ENCODE results near the gene REXO5. TPM values are rescaled to one million over a fixed set of nuclear protein-coding genes. Genes with fewer than 3 reads are reported as not detected.

The REXO5 gene
- total RNA-seq, 4 donors from 2014 or later = 2.0 to 10.6 (median 6.2) TPM

- intact Hi-C loops (cut with DNase I; ENCODE audit: low total_unique reads) = no loop called here
- TF ChIP-seq POLR2A (IDR thresholded peaks at IDR 0.05) = no peak
- TF ChIP-seq, protein P1, sequence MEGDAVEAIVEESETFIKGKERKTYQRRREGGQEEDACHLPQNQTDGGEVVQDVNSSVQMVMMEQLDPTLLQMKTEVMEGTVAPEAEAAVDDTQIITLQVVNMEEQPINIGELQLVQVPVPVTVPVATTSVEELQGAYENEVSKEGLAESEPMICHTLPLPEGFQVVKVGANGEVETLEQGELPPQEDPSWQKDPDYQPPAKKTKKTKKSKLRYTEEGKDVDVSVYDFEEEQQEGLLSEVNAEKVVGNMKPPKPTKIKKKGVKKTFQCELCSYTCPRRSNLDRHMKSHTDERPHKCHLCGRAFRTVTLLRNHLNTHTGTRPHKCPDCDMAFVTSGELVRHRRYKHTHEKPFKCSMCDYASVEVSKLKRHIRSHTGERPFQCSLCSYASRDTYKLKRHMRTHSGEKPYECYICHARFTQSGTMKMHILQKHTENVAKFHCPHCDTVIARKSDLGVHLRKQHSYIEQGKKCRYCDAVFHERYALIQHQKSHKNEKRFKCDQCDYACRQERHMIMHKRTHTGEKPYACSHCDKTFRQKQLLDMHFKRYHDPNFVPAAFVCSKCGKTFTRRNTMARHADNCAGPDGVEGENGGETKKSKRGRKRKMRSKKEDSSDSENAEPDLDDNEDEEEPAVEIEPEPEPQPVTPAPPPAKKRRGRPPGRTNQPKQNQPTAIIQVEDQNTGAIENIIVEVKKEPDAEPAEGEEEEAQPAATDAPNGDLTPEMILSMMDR (IDR thresholded peaks at IDR 0.05) = no peak
- H3K4me3 ChIP-seq (ENCODE audit: low read depth, poor library complexity, severe bottlenecking) = no peak overlapping the region
- WGBS, 2 donors = 73 to 78% methylated on average over 4 of the region's 4 CpGs
- DNase-seq (ENCODE audit: low spot score in 2 of 2) = no peak
Observed at GRCh38 chr16:20814784-20815183, 8.5 kb downstream of the REXO5 start.

DNA sequence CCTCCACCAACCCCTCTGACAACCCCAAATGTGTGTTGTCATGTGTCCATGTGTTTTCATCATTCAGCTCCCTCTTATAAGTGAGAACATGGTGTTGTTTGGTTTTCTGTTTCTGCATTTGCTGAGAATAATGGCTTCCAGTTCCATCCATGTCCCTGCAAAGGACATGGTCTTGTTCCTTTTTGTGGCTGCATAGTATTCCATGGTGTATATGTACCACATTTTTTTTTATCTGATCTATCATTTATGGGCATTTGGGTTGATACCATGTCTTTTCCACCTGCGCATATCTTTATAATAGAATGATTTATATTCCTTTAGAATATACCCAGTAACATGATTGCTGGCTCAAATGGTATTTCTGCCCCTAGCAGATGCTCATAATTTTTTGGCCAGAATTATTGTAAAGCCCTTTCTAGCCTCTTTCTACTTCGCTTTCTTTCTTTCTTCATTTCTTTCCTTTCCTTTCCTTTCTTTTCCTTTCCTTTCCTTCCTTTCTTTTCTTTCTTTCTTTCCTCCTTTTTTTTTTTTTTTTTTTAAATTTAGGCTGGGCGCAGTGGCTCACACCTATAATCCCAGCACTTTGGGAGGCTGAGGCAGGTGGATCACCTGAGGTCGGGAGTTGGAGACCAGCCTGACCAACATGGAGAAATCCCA lies 12.7 kb downstream of the REXO5 start:
- no peak for DNase-seq (ENCODE audit: low spot score in 2 of 2)
- TF ChIP-seq, protein P1 (IDR thresholded peaks at IDR 0.05) = no peak
- no peak for TF ChIP-seq POLR2A (IDR thresholded peaks at IDR 0.05)
- WGBS, 2 donors = 96 to 99% methylated on average over 4 of the region's 4 CpGs
- no peak overlapping the region for H3K4me3 ChIP-seq (ENCODE audit: low read depth, poor library complexity, severe bottlenecking)
- intact Hi-C loops (cut with DNase I; ENCODE audit: low total_unique reads) = no loop called here

GRCh38 chr16:20821682-20822081 lies 15.4 kb downstream of the REXO5 start:
- WGBS, 2 donors = 88 to 92% methylated on average over 4 of the region's 4 CpGs
- TF ChIP-seq, protein P1 (IDR thresholded peaks at IDR 0.05) = no peak
- no peak for TF ChIP-seq POLR2A (IDR thresholded peaks at IDR 0.05)
- no peak for DNase-seq (ENCODE audit: low spot score in 2 of 2)
- intact Hi-C loops (cut with DNase I; ENCODE audit: low total_unique reads) = no loop called here
- H3K4me3 ChIP-seq (ENCODE audit: low read depth, poor library complexity, severe bottlenecking) = no peak overlapping the region

DNA sequence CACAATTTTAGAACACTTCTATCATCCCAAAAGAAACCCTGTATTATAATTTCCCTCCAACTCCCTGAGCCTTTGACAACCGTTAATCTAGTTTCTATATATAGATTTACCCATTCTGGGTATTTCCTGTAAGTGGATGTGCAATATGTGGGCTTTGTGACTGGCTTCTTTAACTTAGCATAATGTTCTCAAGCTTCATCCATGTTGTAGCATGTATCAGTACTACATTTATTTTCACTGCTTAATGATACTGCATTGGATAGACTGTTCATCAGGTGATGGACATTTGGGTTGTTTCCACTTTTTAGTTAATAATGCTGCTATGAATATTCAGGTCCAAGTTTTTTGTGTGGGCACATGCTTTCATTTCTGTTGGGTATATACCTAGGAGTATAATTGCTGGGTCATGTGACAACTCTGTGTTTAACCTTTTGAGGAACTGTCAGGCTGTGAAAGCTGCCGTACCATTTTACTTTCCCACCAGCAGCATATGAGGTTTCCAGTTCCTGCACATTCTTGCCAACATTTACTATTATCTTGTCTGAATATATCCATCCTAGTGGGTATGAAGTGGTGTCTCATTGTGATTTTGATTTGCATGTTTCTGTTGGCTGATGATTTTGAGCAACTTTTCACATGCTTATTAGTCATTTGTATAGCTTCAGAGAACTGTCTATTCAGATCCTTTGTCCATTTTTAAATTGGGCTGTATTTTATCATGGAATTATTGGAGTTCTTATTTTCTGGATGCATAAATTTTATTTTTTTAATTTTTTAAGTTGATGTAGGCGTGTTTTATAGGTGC lies 16.4 kb downstream of the REXO5 start:
- no peak overlapping the region for H3K4me3 ChIP-seq (ENCODE audit: low read depth, poor library complexity, severe bottlenecking)
- DNase-seq (ENCODE audit: low spot score in 2 of 2) = no peak
- 83 to 87% methylated on average over 3 of the region's 3 CpGs for WGBS, 2 donors
- intact Hi-C loops (cut with DNase I; ENCODE audit: low total_unique reads) = no loop called here
- no peak for TF ChIP-seq POLR2A (IDR thresholded peaks at IDR 0.05)
- TF ChIP-seq, protein P1 (IDR thresholded peaks at IDR 0.05) = no peak

- 71 to 84% methylated on average over 3 of the region's 3 CpGs for WGBS, 2 donors
- no peak for DNase-seq (ENCODE audit: low spot score in 2 of 2)
Observed at GRCh38 chr16:20826039-20826566, 19.8 kb downstream of the REXO5 start.

More at GRCh38 chr16:20826039-20826566, 19.8 kb downstream of the REXO5 start:
- H3K4me3 ChIP-seq (ENCODE audit: low read depth, poor library complexity, severe bottlenecking) = no peak overlapping the region
- intact Hi-C loops (cut with DNase I; ENCODE audit: low total_unique reads) = no loop called here
- TF ChIP-seq, protein P1 (IDR thresholded peaks at IDR 0.05) = no peak
- no peak for TF ChIP-seq POLR2A (IDR thresholded peaks at IDR 0.05)

All from lower leg skin (tissue), 4 donors.